Measurements from ENCODE around the gene MEG3.
"Not testable (repeated sequence)": the region's sequence is repeated elsewhere in the genome, so short reads cannot be mapped to it uniquely, and the experiment has no call there.

MEG3 gene

DNA sequence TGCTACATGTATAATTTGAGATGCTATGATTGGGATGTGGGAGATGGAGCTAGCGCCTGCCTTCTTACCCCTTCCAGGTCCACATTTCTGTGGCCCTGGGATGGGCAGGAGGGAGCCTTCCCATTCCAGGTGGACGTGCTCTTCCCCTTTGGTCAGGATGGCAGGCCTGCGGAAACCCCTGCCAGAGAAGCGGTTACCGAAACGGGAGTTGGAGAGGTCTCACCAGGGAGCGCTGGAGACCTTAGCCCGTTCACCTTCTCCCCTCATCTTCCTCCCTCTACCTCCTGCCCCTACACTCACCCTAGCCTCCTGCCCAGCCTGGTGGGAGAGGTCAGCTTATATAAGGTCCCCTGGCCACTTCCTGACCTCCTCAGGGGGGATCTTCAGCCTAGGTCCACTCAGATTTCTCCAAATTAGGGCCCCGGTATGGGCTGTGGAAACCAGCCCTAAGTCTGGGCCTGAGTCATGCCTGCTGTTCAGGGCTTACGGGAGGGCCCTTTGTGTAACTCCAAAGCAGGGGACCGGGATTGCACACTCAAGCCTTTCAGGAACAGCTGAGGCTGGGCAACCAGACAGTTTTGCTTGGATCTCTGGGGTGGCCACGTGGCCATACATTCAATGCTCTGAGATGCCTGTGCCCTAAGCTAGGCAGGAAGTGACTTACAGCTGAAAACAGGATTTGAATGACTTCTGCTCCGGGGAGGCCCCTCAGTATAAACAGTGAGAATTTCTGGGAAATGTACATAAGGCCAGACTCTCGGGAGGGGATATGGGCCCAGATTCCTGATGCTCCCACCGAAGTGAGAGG is 10.2 kb upstream of the MEG3 start:
- no peak for DNase-seq (ENCODE audit: low spot score)

DNA sequence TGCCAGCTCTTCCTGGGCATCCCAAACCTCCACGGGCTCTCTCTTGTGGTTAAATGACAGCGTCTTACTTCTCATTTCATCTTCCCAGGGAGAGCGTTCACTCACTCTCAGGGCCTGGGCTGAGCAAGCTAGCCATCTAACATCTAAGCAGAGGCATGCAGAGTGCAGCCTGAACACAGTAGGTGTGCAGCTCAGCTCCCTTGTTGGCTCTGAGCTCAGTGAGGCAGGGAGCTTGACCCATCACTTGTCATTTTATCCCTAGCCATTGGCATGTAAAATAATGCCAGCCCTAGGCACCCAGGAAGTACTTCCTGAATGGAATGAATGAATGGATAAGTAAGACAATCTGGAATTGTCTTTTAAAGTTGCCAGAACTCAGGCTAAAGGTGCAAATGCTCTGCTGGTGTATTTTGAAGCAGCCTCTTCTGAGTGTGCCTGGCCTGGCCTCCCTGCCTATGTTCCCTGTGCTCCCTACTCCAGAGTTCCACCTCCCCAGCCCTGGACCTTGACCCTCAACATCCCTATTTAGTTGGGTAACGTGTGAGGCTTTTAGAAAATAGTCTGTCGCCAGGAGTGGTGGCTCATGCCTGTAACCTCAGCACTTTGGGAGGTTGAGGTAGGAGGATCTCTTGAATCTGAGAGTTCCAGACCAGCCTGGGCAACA is 9.5 kb upstream of the MEG3 start:
- DNase-seq (ENCODE audit: low spot score) = no peak

DNA sequence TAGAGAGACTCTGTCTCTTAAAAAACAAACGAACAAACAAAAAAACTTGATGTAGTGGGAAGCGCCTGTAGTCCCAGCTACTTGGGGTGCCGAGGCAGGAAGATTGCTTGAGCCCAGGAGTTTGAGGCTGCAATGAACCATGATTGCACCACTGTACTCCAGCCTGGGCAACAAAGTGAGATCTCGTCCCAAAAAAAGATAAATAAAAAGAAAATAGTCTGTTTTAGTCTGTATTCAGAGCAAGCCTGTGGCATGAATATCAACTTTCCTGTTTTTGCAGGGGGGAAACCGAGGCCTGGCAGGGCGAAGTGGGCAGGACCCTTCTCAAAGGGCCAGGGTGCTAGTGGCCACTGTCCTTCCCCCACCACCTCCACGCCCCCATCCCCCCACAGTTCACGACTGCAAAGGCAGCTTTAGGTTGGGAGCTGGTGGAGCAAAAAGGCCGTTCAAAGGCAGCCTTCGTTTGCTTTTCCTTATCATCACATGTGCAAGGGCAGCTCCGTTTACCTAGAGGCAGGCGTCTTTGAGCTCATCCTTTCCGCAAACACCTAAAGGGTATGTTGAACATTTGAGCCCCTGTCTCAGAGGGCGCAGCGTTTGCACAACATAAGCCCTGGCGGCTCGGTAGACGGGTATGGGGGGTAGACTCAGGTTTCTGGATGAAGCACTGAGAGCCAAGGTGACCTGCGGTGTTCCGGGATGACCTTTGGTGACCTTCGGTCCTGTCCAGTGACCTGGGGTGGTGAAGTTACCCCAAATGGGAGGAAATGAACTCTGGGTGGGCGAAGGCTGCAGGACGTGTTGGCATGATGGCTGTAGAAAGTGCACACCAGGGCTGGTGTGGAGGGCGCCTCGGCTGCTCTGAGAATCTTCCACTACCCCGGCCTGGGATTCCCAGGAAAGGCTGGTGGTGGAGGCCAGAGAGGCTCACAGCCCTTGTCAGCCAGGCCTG is 8.7 kb upstream of the MEG3 start:
- no peak for DNase-seq (ENCODE audit: low spot score)

DNA sequence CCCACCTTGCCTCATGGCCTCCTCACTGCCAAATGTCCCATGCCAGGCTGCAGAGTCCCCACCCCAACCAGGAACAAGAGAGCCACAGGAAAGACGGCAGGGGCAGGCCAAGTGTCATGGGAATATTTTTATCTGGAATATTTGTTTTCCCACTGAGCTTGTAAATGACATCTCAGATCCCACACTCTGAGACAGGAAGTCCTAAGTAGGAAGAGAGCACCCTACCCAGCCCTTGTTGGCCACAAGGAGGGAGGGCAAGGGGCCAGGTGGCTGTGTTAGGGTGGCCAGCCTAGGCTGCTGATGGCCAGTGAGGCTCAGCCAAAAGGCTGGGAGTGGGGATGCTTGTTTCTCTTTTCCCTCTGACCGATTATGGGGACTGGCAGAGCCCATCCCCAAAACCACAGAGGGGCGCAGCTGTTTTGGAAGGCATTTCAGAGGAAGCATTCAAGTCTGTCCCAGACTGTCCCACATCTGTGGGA is 7.7 kb upstream of the MEG3 start:
- no peak for DNase-seq (ENCODE audit: low spot score)

DNA sequence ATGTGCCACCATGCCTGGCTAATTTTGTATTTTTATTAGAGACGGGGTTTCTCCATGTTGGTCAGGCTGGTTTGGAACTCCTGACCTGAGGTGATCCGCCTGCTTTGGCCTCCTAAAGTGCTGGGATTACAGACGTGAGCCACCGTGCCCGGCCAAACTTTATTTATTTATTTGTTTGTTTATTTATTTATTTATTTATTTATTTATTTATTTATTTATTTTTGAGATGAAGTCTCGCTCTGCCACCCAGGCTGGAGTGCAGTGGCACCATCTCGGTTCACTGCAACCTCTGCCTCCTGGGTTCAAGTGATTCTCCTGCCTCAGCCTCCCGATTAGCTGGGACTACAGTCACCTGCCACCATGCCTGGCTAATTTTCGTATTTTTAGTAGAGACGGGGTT is 7.0 kb upstream of the MEG3 start:
- DNase-seq (ENCODE audit: low spot score) = not testable (repeated sequence)

DNA sequence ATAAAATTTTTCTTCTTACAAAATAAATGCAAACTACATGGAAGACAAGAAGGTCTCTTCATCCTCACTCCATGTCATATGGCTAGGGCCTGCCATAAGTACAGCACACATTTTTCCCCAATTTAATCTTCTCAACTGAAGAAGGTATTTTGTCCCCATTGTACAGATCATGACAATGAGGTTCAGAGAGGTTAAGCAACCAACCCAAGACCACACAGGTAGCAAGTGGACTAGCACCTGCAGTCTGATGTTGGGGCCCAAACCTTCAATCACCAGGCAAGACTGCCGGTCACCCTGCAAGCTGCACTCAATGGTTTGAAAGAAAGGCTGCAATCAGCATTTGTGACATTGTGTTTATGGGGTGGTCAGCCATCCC is 6.5 kb upstream of the MEG3 start:
- DNase-seq (ENCODE audit: low spot score) = no peak

DNA sequence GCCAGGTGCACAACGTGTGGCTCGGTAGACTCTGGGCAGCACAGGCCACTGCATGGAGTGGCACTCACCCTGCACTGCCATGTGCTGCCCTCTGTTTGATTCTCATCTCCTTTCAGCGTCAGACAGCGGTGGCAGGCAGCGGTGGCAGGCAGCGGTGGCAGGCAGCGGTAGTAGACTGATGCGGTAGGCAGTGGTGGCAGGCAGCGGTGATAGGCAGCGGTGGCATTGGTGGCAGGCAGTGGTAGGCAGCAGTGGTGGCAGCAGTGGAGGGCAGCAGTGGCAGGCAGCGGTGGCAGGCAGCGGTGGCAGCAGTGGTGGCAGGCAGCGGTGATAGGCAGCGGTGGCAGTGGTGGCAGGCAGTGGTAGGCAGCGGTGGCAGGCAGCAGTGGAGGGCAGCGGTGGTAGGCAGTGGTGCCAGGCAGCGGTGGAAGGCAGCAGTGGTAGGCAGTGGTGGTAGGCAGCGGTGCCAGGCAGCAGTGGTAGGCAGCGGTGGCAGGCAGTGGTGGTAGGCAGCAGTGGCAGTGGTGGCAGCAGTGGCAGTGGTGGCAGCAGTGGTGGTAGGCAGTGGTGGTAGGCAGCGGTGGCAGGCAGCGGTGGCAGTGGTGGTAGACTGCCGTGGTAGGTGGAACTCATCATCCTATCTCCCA is 6.0 kb upstream of the MEG3 start:
- no peak for DNase-seq (ENCODE audit: low spot score)

DNA sequence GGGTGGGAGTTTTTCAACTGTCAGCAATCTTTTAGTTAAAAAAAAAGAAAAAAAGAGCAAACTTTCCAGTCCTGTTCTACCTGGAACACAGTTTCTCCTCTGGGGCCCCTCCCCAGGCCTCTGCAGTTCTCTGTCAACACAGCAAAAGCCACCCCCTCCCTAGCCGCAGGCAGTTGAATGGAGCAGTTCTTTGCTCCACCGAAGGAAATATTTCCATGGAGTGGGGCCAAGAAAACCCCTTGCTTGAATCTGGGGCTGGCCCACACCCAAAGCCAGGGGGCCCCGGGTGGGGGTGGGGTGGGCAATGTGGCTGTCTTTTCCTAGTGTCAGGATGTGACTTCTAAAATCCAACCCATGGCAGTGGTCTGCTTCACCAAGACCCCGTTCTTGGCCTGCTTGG is 5.0 kb upstream of the MEG3 start:
- no peak for DNase-seq (ENCODE audit: low spot score)

DNA sequence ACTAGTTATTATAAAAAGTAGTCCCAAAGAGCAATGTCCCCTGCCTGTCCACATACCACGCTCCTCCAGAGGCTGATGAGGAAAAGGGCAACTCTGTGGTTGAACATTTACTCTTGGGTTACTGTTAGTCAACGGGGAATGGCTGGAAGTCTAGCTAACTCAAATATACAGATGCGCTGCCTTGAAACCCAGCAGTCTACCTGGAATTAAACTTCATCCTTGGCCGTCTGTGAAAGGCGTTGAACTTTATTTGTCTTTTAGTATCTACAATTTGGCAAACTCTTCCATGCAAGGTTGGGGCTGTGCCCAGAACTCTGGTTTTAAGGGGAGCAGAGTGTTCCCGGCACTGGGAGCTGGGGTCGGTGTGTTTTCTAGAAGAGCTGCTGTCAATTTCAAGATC is 3.9 kb upstream of the MEG3 start:
- no peak for DNase-seq (ENCODE audit: low spot score)

DNA sequence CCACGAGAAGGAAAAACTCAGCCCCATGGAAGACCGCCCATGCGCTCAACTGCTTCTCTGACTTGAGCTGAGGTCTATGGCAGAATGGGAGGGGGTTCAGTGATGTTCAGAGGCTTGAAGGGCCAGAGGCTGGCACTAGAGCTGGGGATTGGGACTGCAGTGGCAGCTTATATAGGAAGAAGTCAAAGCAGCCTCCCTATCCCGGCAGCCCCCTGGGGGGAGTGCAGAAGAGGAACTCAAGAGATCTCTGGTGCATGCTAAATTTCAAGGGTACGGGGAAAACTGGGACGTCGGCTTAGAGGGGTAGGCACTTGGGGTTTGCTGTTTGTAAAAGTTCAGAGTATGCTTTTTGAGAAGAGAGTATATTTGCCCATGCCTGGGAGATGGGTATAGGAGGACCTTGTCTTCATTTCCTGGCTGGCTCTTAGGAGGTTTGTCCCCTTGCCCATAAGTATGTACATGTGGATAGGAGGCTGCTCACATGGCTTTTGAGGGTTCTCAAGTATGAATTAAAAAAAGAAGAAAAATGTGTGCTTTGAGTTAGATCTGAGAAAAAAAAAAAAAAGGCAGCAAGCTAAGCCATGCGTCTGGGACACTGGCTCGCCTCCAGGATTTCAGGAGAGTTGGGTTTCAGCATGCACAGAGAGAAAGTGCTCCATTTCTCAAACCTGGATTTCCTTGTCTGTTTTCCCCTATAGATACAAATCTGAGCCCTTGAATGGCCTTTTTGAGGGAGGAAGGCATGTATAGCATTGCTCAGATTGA is 3.2 kb upstream of the MEG3 start:
- no peak for DNase-seq (ENCODE audit: low spot score)

DNA sequence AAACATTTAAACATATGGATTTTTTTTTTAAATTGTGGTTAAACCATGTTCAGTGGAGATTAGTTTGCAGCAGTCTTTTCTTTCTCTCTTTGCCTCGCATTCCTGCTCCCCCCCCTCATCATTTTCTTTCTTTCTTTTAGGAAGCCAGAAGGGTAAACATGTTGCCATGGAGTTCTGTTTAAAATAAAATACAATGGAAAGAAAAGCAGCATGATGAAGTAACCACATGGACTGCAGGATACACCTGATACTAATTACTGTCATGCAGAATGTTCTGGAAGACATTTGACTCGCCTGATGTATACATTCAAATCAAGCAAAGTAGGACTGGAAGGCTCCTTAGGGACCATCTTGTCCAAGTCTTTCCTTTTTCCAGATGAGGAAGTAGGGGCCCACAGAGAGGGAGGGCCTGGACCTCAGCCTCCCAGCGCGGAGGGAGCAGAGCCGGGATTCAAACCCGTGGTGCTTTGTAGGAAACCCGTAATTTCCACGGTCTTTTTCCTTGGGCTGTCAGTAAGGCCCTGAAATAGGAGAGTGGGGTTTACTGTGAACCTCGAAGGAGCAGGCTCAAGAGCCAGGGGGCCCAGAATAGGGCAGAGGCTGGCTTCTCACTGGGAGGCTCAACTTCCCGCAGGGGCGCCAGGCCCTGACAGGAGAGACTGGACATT is 2.4 kb upstream of the MEG3 start:
- no peak for DNase-seq (ENCODE audit: low spot score)

DNA sequence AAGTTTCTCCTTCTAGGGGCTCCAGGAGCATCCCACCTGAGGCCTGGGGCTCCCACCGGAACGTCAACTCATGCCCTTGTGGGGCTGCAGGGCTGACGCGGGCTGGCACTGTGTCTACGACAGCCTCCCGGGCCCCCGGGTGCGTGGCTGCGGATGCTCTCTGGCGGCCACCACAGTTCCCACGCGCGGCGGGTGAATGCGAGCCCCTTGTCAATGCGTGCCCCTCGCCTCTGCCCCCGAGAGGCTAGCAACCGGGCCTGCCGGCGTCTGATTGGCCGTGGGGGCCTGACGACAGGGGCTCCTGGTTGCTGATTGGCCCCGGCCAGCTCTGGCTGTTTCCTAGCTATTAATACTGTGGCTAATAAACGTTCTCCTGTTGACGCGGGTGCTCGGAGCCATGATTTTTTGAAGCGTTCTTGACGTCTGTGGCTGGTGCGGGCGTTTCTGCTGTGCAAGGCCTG is 1.8 kb upstream of the MEG3 start:
- no peak for DNase-seq (ENCODE audit: low spot score)

DNA sequence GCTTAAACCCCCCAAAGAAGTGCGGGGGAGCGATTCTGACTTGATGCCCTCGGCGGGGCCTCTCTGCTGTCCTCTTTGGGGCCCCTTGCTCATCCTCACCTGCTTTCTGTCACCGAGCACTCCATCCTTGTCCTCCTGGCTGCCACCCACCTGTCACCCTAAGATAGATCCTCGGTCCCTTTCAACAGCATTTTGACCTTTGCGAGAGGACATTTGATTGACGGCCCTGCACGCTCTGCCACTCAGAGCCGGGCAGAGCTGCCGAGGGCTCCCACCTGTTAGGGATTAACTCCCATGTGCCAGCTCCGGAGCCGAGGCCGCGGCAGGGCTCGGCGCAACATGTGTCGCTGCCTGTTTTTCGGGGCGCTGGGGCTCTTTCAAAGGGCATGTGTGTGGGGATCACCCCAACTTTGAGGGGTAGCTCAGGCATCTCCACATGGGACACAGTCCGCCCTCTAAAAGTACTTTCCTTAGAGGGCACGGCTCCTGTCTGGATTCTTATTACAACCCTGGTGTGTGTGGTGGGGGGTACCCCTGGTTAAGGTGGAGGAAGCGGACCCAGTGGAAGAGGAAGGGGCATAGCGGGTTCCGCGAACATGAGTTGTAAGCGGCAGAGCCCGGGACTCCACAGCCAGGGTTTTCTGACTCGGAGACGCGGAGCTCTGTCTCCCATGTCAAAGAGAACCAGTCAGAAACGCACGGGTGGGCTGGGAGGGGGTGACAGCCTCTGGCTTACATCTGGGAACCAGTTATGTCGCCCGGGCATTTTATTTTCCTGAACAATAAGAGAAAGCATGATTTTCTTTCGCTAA is 811 bp upstream of the MEG3 start:
- no peak for DNase-seq (ENCODE audit: low spot score)

DNA sequence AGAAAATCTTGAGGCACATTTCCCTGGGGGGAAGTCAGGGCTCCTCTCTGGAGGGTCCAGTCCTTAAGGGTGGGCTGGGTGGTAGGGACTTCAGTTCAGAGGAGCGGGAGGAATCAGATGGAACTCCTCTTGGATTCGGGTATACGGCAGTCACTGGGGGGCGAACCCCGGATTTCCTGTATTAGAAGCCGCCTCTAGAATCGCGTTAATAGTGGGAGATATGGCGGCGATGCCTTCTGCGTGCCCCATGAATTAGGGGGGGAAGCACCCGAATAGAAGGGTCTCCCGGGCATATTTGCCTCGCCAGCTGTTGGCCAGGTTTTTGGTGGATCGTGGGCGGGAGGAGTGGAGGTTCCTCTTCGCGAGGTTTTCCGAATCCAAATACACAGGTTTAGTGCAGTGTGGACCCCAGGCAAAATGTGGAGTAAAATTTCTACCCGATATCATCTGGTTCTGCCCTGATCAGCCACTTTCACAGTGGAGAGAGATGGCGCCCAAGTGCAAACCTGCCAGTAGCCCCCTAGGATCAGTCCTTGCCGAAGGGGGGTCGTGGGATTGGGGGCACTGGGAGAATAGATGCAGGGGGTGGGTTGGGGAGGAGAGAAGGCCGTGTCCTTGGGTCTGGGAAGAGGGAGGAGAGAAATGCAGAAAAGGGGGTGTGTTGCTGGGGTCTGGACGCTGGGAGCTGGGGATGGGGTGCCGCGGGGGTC is 628 bp downstream of the MEG3 start:
- DNase-seq (ENCODE audit: low spot score) = no peak

DNA sequence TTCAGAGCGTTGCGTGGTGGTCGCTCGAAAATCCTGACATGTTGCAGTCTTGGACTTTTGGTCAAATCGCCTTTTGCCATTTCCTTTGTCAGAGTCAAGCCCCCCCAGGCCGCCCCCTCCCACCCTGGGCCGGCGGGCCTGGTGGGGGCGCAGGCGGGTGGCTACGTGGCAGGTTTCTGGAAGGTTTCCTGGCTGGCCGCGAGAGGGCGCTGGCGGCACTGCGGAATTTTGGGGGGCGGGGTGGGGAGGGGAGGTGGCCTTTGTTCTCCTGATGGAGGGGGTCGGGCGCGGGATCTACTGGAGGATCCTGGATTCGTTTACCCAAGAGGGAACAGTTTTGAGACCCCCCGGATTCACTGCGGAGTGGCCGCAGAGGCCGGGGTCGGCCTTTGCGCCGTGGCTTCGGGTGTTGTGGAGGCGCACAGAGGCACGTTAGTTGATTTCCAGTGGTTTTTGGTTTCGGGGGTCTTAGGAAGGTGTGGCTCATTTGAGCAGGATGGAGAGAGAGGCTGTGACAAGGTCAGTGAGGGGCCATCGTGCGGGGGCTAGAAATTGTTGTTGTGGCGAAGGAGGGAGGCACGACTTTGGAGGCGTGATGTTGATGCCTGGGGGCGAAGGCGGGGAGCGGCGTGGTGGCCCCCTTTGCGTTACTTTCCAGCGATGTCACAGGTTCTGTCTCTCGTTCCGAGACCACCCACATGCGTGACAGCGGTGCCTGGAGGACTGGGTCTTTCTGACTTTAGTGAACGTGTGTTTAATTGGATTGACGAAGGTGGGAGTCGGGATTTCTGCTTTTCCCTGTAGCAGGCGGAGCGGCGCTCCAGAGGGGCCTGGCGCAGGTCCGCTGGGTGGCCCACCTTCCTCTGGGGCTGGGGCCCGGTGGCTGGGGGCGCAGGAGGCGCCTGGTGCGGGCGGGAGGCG is 1.4 kb downstream of the MEG3 start:
- no peak for DNase-seq (ENCODE audit: low spot score)

- DNase-seq (ENCODE audit: low spot score) = no peak
Measured at GRCh38 chr14:100828031-100828769, 2.3 kb downstream of the MEG3 start.

GRCh38 chr14:100830681-100831080 is 4.8 kb downstream of the MEG3 start:
- DNase-seq (ENCODE audit: low spot score) = no peak

Data from LoVo (cell line).